Nephron (organoid): ENCODE results near the gene PADI1.

Source experiments
- H3K27ac Mint-ChIP-seq, 3 experiments: 2 replicates each; pipeline ENCODE4 v1.8.0; 2020; ENCODE audit warnings: mixed read lengths in 3 of 3, mild to moderate bottlenecking in 2 of 3, moderate library complexity in 1 of 3
- H3K27me3 Mint-ChIP-seq: 2 replicates; pipeline ENCODE4 v1.8.0; 2021; ENCODE audit warnings: low read depth, mild to moderate bottlenecking, moderate library complexity, mixed read lengths
- H3K36me3 Mint-ChIP-seq: 2 replicates; pipeline ENCODE4 v1.8.0; 2020; ENCODE audit warnings: low read depth, mixed read lengths
- H3K4me1 Mint-ChIP-seq: 2 replicates; pipeline ENCODE4 v1.8.0; 2020; ENCODE audit warnings: mixed read lengths
- H3K4me3 Mint-ChIP-seq, 3 experiments: 2 replicates each; pipeline ENCODE4 v1.8.0; 2020; ENCODE audit warnings: mild to moderate bottlenecking in 3 of 3, mixed read lengths in 3 of 3, moderate library complexity in 2 of 3
- H3K9me3 Mint-ChIP-seq: 2 replicates; pipeline ENCODE4 v1.8.0; 2020; ENCODE audit warnings: mixed read lengths
- TF ChIP-seq, protein P1 (sequence below), 3 experiments: fragments of 200-600 bp; sonication (generic); IDR thresholded peaks; one replicate each; pipeline ENCODE4 v1.5.0; 2021; ENCODE audit warnings: antibody characterized with exemption in 3 of 3; ENCODE audit not compliant: unreplicated experiment in 3 of 3

PADI1 gene

GRCh38 chr1:17176306-17177061 lies 28.4 kb upstream of the PADI1 start:
- H3K27ac Mint-ChIP-seq: no peak overlapping the region
- no peaks in the 10 kb centered on the region for H3K4me1 Mint-ChIP-seq
- peaks cover 13% of the 10 kb centered on the region for H3K9me3 Mint-ChIP-seq
- H3K36me3 Mint-ChIP-seq: no peaks in the 10 kb centered on the region
- no peak overlapping the region for H3K4me3 Mint-ChIP-seq
- H3K27me3 Mint-ChIP-seq: peaks cover 5% of the 10 kb centered on the region
- TF ChIP-seq, protein P1, sequence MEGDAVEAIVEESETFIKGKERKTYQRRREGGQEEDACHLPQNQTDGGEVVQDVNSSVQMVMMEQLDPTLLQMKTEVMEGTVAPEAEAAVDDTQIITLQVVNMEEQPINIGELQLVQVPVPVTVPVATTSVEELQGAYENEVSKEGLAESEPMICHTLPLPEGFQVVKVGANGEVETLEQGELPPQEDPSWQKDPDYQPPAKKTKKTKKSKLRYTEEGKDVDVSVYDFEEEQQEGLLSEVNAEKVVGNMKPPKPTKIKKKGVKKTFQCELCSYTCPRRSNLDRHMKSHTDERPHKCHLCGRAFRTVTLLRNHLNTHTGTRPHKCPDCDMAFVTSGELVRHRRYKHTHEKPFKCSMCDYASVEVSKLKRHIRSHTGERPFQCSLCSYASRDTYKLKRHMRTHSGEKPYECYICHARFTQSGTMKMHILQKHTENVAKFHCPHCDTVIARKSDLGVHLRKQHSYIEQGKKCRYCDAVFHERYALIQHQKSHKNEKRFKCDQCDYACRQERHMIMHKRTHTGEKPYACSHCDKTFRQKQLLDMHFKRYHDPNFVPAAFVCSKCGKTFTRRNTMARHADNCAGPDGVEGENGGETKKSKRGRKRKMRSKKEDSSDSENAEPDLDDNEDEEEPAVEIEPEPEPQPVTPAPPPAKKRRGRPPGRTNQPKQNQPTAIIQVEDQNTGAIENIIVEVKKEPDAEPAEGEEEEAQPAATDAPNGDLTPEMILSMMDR (IDR thresholded peaks at IDR 0.05; ENCODE audit: unreplicated experiment in 3 of 3): no peak

- H3K9me3 Mint-ChIP-seq: peaks cover 13% of the 10 kb centered on the region
- H3K36me3 Mint-ChIP-seq: no peaks in the 10 kb centered on the region
- TF ChIP-seq, protein P1 (IDR thresholded peaks at IDR 0.05; ENCODE audit: unreplicated experiment in 3 of 3): no peak
- no peak overlapping the region for H3K27ac Mint-ChIP-seq
- H3K27me3 Mint-ChIP-seq: peaks cover 5% of the 10 kb centered on the region
- H3K4me1 Mint-ChIP-seq: no peaks in the 10 kb centered on the region
- no peak overlapping the region for H3K4me3 Mint-ChIP-seq
These were observed 27.3 kb upstream of the PADI1 start for GRCh38 chr1:17177651-17178050.

- no peak overlapping the region for H3K27ac Mint-ChIP-seq
- TF ChIP-seq, protein P1 (IDR thresholded peaks at IDR 0.05; ENCODE audit: unreplicated experiment in 3 of 3): no peak
- H3K4me1 Mint-ChIP-seq: no peaks in the 10 kb centered on the region
- H3K9me3 Mint-ChIP-seq: peaks cover 4% of the 10 kb centered on the region
- no peak overlapping the region for H3K4me3 Mint-ChIP-seq
- peaks cover 11% of the 10 kb centered on the region for H3K27me3 Mint-ChIP-seq
- H3K36me3 Mint-ChIP-seq: no peaks in the 10 kb centered on the region
These were observed 23.0 kb upstream of the PADI1 start for GRCh38 chr1:17181781-17182464.

DNA sequence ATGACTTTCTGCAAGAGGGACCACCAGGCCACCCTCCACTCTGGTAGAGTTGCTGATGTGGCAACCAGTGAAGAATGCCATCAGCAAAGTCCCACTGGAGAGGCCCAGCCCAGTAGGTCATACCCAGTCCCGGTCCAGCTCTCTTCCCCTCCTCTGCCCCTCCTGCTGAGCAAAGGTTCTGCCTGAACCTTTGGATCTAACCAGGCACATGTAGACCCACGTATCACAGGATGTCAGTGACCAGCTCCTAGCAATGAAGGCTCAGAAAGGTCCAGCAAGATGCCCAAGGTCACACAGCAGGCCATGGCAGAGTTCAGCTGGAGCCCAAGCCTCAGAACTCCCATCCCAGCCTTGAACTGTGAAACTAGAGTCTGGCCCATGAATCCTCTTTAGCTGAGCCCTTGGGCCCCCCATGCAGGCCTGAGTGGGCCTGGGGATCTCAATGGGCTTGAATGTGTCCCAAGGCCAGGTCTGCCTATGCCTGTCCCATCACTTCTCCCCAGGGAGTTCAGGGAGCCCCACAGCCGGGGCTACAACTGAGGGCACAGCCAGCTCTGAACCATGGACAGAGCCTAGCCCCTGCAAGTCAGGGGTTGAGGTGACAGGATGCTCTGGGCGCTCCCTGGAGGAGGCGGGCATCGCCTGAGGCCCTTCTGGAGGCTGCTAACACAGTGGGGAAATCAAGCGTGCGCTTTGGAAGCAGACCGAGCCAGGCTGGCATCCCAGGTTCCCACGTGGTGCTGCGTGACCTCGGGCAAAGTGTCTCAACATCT lies 21.4 kb upstream of the PADI1 start:
- TF ChIP-seq, protein P1 (IDR thresholded peaks at IDR 0.05; ENCODE audit: unreplicated experiment in 3 of 3): no peak
- no peak overlapping the region for H3K27ac Mint-ChIP-seq
- H3K27me3 Mint-ChIP-seq: peaks cover 11% of the 10 kb centered on the region
- no peak overlapping the region for H3K4me3 Mint-ChIP-seq
- H3K4me1 Mint-ChIP-seq: no peaks in the 10 kb centered on the region
- H3K36me3 Mint-ChIP-seq: no peaks in the 10 kb centered on the region
- no peaks in the 10 kb centered on the region for H3K9me3 Mint-ChIP-seq

DNA sequence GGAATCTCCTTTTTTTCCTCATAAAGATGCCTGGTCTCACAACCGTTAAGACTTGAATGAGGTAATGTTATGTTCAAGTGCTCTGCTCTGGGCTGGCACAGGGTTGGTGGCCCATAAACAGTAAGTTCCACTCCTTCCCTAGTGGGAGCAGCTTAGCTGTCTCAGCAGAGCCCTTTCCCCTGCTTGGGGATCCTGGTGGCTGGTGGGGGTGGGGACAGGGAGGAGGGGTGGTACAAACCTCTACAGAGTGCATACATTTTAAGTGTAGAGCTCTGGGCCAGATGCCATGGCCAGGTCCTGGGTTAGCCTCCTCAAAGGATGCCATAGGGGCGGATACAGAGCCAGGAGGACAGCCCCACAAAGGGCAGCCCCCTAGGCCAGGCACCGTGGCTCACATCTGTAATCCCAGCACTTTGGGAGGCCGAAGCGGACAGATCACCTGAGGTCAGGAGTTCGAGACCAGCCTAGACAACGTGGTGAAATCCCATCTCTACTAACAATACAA lies 20.7 kb upstream of the PADI1 start:
- no peaks in the 10 kb centered on the region for H3K4me1 Mint-ChIP-seq
- TF ChIP-seq, protein P1 (IDR thresholded peaks at IDR 0.05; ENCODE audit: unreplicated experiment in 3 of 3): no peak
- H3K27ac Mint-ChIP-seq: no peak overlapping the region
- H3K36me3 Mint-ChIP-seq: no peaks in the 10 kb centered on the region
- H3K9me3 Mint-ChIP-seq: no peaks in the 10 kb centered on the region
- peaks cover 7% of the 10 kb centered on the region for H3K27me3 Mint-ChIP-seq
- no peak overlapping the region for H3K4me3 Mint-ChIP-seq
